ENCODE results near the gene SLC49A3. TPM values are rescaled to one million over a fixed set of nuclear protein-coding genes. Genes with fewer than 3 reads are reported as not detected.

Gene SLC49A3
- total RNA-seq, 1 experiment from 2014 or later = 5.5 TPM

GRCh38 chr4:686413-687040 is 2.4 kb downstream of the SLC49A3 start:
- Histone ChIP-seq H3K27me3 (ENCODE audit: insufficient read depth, low read length) (no peaks in the 10 kb centered on the region), H3K9me3 (ENCODE audit: control insufficient read depth in 1 of 2, insufficient read depth in 1 of 2, low read depth in 1 of 2, low read length in 2 of 2) (no peaks in the 10 kb centered on the region), H3K27ac (ENCODE audit: low read depth, low read length) (peak overlapping the region; percentile 92), H3K9me2 (ENCODE audit: insufficient read depth) (no peaks in the 10 kb centered on the region), H3K4me1 (ENCODE audit: control insufficient read depth in 1 of 2, insufficient read depth in 2 of 2, low read length in 2 of 2) (peaks cover 27 to 49% of the 10 kb centered on the region in 2 experiments), H3K36me3 (ENCODE audit: control insufficient read depth in 1 of 2, insufficient read depth in 2 of 2, low read length in 2 of 2) (no peaks in the 10 kb centered on the region), H3K4me2 (ENCODE audit: low read length) (peak overlapping the region; percentile 85), H2AFZ (ENCODE audit: low read depth, low read length, poor library complexity, severe bottlenecking) (no peak overlapping the region), H3K4me3 (replicated peaks in 1 of 2; ENCODE audit: low read depth in 1 of 2, low read length in 2 of 2) (peak overlapping the region in 1 of 2 experiments; percentile 58; a peak in 2 of 4 replicates), H3K9ac (ENCODE audit: low read length) (peak overlapping the region; percentile 70), H4K20me1 (ENCODE audit: insufficient read depth) (no peaks in the 10 kb centered on the region), H3K79me2 (ENCODE audit: insufficient read depth, low read length) (peaks cover 4% of the 10 kb centered on the region; the same call in 1 of the 2 replicates)
- no peak for DNase-seq (ENCODE audit: low read depth, low spot score)
- RAD21 ChIA-PET (ENCODE audit: low non-redundant PET in 1 of 2, low total read pairs in 2 of 2, uncharacterized antibody in 2 of 2, unreplicated experiment in 2 of 2) = no interaction called here
- CTCF ChIA-PET = interaction anchor here (1.0 to 1.6 kb wide), 3 partner anchors 9 to 13 kb away, joined by 3 to 8 read pairs (median 5); partner anchors contain the start of genes ATP5ME and MYL5
- no TSS peak for BruUV-seq (replicated peaks)
- no peak for TF ChIP-seq SRF (IDR thresholded peaks at IDR 0.05; ENCODE audit: low read depth)
- TF ChIP-seq YY1 (IDR thresholded peaks at IDR 0.05; ENCODE audit: extremely low read depth, insufficient replicate concordance, low read depth, low read length) = no peak
- TF ChIP-seq EZH2phosphoT487 (IDR thresholded peaks at IDR 0.05; ENCODE audit: borderline replicate concordance) = no peak
- TF ChIP-seq, protein P1, sequence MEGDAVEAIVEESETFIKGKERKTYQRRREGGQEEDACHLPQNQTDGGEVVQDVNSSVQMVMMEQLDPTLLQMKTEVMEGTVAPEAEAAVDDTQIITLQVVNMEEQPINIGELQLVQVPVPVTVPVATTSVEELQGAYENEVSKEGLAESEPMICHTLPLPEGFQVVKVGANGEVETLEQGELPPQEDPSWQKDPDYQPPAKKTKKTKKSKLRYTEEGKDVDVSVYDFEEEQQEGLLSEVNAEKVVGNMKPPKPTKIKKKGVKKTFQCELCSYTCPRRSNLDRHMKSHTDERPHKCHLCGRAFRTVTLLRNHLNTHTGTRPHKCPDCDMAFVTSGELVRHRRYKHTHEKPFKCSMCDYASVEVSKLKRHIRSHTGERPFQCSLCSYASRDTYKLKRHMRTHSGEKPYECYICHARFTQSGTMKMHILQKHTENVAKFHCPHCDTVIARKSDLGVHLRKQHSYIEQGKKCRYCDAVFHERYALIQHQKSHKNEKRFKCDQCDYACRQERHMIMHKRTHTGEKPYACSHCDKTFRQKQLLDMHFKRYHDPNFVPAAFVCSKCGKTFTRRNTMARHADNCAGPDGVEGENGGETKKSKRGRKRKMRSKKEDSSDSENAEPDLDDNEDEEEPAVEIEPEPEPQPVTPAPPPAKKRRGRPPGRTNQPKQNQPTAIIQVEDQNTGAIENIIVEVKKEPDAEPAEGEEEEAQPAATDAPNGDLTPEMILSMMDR (IDR thresholded peaks at IDR 0.05 in 2 of 3, conservative IDR thresholded peaks at IDR 0.05 in 1 of 3; ENCODE audit: borderline replicate concordance in 1 of 3, insufficient read depth in 1 of 3, low read depth in 2 of 3, low read length in 2 of 3) = no peak
- TF ChIP-seq FOSL1 (IDR thresholded peaks at IDR 0.05; ENCODE audit: low read depth) = no peak
- TF ChIP-seq SP1 (IDR thresholded peaks at IDR 0.05; ENCODE audit: low read depth) = no peak
- TF ChIP-seq POLR2A (IDR thresholded peaks at IDR 0.05; ENCODE audit: borderline replicate concordance, extremely low read depth, insufficient read depth, insufficient read length) = no peak
- no peak for TF ChIP-seq ZNF274 (IDR thresholded peaks at IDR 0.05; ENCODE audit: low read depth, low read length)
- TF ChIP-seq ELF1 (IDR thresholded peaks at IDR 0.05; ENCODE audit: borderline replicate concordance, low read depth) = no peak
- no peak for TF ChIP-seq POLR2AphosphoS5 (IDR thresholded peaks at IDR 0.05; ENCODE audit: low read depth, low read length)
- TF ChIP-seq, protein P2, sequence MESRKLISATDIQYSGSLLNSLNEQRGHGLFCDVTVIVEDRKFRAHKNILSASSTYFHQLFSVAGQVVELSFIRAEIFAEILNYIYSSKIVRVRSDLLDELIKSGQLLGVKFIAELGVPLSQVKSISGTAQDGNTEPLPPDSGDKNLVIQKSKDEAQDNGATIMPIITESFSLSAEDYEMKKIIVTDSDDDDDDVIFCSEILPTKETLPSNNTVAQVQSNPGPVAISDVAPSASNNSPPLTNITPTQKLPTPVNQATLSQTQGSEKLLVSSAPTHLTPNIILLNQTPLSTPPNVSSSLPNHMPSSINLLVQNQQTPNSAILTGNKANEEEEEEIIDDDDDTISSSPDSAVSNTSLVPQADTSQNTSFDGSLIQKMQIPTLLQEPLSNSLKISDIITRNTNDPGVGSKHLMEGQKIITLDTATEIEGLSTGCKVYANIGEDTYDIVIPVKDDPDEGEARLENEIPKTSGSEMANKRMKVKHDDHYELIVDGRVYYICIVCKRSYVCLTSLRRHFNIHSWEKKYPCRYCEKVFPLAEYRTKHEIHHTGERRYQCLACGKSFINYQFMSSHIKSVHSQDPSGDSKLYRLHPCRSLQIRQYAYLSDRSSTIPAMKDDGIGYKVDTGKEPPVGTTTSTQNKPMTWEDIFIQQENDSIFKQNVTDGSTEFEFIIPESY (IDR thresholded peaks at IDR 0.05; ENCODE audit: extremely low read depth, insufficient replicate concordance, low read length) = no peak
- TF ChIP-seq SIN3A (IDR thresholded peaks at IDR 0.05; ENCODE audit: low read depth) = no peak
- no peak for TF ChIP-seq TCF7L2 (IDR thresholded peaks at IDR 0.05; ENCODE audit: borderline replicate concordance, extremely low read depth, insufficient read depth, insufficient read length)
- TF ChIP-seq RAD21 (IDR thresholded peaks at IDR 0.05; ENCODE audit: low read depth) = no peak
- no peak for TF ChIP-seq EGR1 (IDR thresholded peaks at IDR 0.05; ENCODE audit: low read depth)
- TF ChIP-seq, protein P3, sequence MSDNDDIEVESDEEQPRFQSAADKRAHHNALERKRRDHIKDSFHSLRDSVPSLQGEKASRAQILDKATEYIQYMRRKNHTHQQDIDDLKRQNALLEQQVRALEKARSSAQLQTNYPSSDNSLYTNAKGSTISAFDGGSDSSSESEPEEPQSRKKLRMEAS (IDR thresholded peaks at IDR 0.05) = no peak
- no peak for TF ChIP-seq JUND (IDR thresholded peaks at IDR 0.05)
- POLR2A ChIA-PET = interaction anchor here (0.6 to 1.8 kb wide), 3 partner anchors 12 to 84 kb away, joined by 3 to 6 read pairs (median 3); partner anchors contain the start of genes ATP5ME and MYL5
- intact Hi-C loops (cut with micrococcal nuclease) = no loop called here
- ATAC-seq = peak; percentile 1; the same call in 1 of the 2 replicates

Measured in HCT116 (cell line).